Omental fat pad (tissue), 4 donors: ENCODE results near the gene PXMP4. TPM values are rescaled to one million over a fixed set of nuclear protein-coding genes. Genes with fewer than 3 reads are reported as not detected.

Experiments
- ATAC-seq: fragments of 150-250 bp; one replicate; pipeline ENCODE4 v1.9.1; 2016; ENCODE audit warnings: mild to moderate bottlenecking, moderate library complexity; ENCODE audit not compliant: low FRiP score
- DNase-seq: peaks from one replicate; pipeline ENCODE4 v3.0.0-alpha.2; 2019; ENCODE audit warnings: low spot score
- CTCF ChIP-seq, 3 donors: fragments of 450-650 bp; IDR thresholded peaks; one replicate each; pipeline ENCODE4 v1.5.1; 2016 to 2017; ENCODE audit warnings: antibody characterized with exemption in 3 of 3, mild to moderate bottlenecking in 3 of 3, moderate library complexity in 2 of 3
- total RNA-seq, 4 donors: library from RNA; depleted of rRNA; stranded (reverse); fragments of >200 nt; gene quantifications; one replicate each; pipeline ENCODE4 v1.1.0, GENCODE V29; 2016

Gene PXMP4
- total RNA-seq, 4 donors from 2014 or later: 3.6 to 8.7 (median 4.8) TPM

DNA sequence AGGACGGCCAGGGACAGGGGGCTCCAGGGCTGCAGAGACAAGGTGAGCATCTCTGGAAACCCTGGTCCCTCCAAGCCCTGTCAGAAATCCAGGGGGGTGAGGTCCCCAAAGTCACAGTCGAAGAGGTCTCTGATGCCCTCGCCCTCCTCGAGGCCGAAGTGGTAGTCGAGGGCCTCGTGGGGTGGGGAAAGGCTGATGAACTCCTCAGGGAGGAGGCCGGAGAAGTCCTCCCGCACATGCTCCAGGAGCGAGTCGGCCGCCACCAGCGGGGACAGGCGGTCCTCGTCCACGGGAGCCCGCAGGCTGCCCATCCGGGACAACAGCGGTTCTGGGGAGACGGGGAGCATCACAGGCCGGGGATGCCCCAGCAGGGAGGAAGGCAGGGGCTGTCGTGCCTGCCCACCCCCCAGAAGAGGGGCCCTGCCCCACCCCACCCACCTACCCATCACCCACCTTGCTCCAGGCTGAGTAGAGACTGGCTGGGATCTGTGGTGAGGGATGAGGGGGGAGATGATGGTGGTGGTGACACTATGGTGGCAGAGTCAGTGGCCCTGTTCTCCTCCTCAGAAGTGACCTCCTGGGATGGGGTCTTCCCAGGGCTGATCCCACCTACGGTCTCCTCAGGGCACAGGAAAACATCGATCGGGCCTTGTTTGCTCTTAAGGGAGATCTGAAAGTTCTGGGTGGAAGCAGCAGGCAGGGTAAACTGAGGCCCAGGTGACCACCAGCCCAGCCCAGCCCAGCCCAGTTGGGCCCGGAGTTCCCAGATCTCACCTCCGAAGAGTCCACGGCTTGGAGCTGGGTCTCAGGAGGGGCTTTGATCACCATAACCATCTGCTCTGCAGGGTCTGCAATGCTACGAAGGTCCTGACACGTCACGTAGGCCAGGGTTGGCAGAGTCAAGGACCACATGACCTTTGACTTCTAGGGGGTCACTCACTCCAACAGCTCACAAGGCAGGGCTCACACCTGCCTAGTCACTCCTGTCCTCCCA, 43.2 kb downstream of the PXMP4 start:
- TF ChIP-seq CTCF (IDR thresholded peaks at IDR 0.05): no peak
- no peak for ATAC-seq
- no peak for DNase-seq

- TF ChIP-seq CTCF (IDR thresholded peaks at IDR 0.05): no peak
- no peak for DNase-seq
- ATAC-seq: no peak
Observed at GRCh38 chr20:33676121-33676520, 44.0 kb downstream of the PXMP4 start.

GRCh38 chr20:33675136-33675959, 44.8 kb downstream of the PXMP4 start:
- no peak for TF ChIP-seq CTCF (IDR thresholded peaks at IDR 0.05)
- no peak for DNase-seq
- ATAC-seq: peak; percentile 17

- ATAC-seq: peak; percentile 78
- TF ChIP-seq CTCF (IDR thresholded peaks at IDR 0.05): no peak
- DNase-seq: no peak
Observed at GRCh38 chr20:33674294-33675135, 45.6 kb downstream of the PXMP4 start, which contains the start of gene NECAB3. TSS of gene NECAB3 (minus strand) at chr20:33674428. CDS start at chr20:33674352, 76 bp downstream.

DNA sequence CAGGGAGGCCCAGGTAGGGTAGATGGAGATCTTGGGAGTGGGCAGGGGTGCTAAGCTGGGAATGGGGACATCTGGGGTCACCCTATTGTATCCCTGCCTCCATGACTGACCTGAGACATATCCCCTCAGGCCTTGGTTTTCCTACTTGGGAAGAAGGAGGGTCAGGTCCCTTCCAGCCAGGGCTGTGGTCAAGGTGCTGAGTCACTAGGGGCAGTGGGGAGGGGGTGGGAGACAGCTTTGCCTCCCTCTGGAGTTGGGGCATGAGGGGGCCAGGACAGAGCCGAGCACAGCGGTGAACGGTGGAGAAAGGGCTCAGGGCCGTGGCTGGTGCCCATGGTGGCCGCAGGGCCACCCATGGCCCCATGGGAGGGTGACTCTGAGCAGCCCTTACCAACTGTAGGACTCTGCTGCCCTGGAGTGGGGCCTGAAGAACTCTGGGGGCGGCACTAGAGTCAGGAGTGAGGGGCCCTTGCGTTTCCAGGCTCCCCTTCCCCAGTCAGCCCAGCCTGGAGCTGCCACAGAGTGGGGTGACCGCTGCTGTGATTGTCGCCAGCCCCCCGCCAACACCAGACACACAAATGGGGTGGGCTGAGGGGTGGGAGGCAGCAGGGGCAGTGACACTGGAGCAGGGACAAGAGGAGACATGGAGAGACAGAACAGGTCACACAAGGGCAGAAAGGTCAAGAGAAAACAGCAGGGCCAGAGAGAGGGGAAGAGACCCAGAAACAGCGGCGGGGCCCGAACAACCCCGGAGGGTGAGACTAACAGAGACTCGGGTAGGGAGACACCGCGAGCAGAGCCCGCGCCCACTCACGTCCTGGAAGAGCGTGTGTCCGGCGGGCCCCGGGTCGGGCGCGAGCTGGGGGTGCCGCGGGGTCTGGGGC, 46.5 kb downstream of the PXMP4 start:
- ATAC-seq: peak; percentile 40
- DNase-seq: no peak
- TF ChIP-seq CTCF (IDR thresholded peaks at IDR 0.05): no peak

GRCh38 chr20:33673114-33673409, 47.0 kb downstream of the PXMP4 start:
- TF ChIP-seq CTCF (IDR thresholded peaks at IDR 0.05): no peak
- DNase-seq: no peak
- ATAC-seq: no peak
